A673 (cell line): ENCODE results near the gene SKI. TPM values are rescaled to one million over a fixed set of nuclear protein-coding genes. Genes with fewer than 3 reads are reported as not detected.
A peak's percentile ranks its signal among the peaks of the same experiment; 100 is the strongest.

Experiments used
- BruUV-seq: library from RNA; stranded (reverse); fragments of 400-500 nt; replicated peaks from 2 replicates; lab custom pipeline; 2021; lab: Mats Ljungman, UMichigan
- CTCF ChIA-PET: fragments of 300-600 bp; sonication (Branson Sonifier 250); formaldehyde crosslinking; loops from one replicate; lab custom pipeline; 2022; ENCODE audit warnings: antibody characterized with exemption; lab: Charles Lee
- POLR2A ChIA-PET: fragments of 300-600 bp; sonication (Branson Sonifier 250); formaldehyde crosslinking; loops from one replicate; lab custom pipeline; 2022; ENCODE audit warnings: antibody characterized with exemption; ENCODE audit not compliant: low non-redundant PET; lab: Charles Lee
- DNase-seq: peaks from one replicate; pipeline ENCODE4 v3.0.0-alpha.2; 2015; ENCODE audit warnings: low spot score
- H3K27ac ChIP-seq: fragments of 200-600 bp; sonication (generic); 2 replicates; pipeline ENCODE4 v1.5.1; 2016; ENCODE audit warnings: mixed run types, low read depth, mild to moderate bottlenecking, mixed read lengths, antibody characterized with exemption, low read length; ENCODE audit not compliant: poor library complexity, severe bottlenecking
- H3K27me3 ChIP-seq: fragments of 200-600 bp; sonication (generic); replicated peaks from 2 replicates; pipeline ENCODE4 v1.6.1; 2017; ENCODE audit warnings: mixed run types, low read depth, mild to moderate bottlenecking, mixed read lengths, antibody characterized with exemption, low read length; ENCODE audit not compliant: insufficient read depth, poor library complexity
- H3K36me3 ChIP-seq: fragments of 200-600 bp; sonication (generic); 2 replicates; pipeline ENCODE4 v1.6.1; 2016; ENCODE audit warnings: mixed run types, mild to moderate bottlenecking, mixed read lengths, antibody characterized with exemption, low read length; ENCODE audit not compliant: insufficient read depth, poor library complexity, severe bottlenecking
- H3K4me1 ChIP-seq: fragments of 200-600 bp; sonication (generic); 2 replicates; pipeline ENCODE4 v1.6.1; 2017; ENCODE audit warnings: mixed run types, mild to moderate bottlenecking, mixed read lengths, antibody characterized with exemption, low read length; ENCODE audit not compliant: insufficient read depth, poor library complexity, severe bottlenecking
- H3K4me3 ChIP-seq: fragments of 200-600 bp; sonication (generic); 2 replicates; pipeline ENCODE4 v1.5.1; 2016; ENCODE audit warnings: low read depth, mixed run types, mild to moderate bottlenecking, mixed read lengths, low read length; ENCODE audit not compliant: poor library complexity, severe bottlenecking
- H3K9me3 ChIP-seq: fragments of 200-600 bp; sonication (generic); 2 replicates; pipeline ENCODE4 v1.6.1; 2016; ENCODE audit warnings: mixed run types, low read depth, mild to moderate bottlenecking, mixed read lengths, antibody characterized with exemption, low read length; ENCODE audit not compliant: poor library complexity, severe bottlenecking
- CTCF ChIP-seq: fragments of 300-800, 200-600 bp; sonication (generic); conservative IDR thresholded peaks from 2 replicates; pipeline ENCODE4 v1.5.1; 2017; ENCODE audit warnings: low read depth, mild to moderate bottlenecking, antibody characterized with exemption, low read length, moderate library complexity, mixed read lengths
- EZH2 ChIP-seq: fragments of 200-600 bp; sonication (generic); IDR thresholded peaks from 2 replicates; pipeline ENCODE4 v1.6.1; 2017; ENCODE audit warnings: borderline replicate concordance, low read depth, mild to moderate bottlenecking, mixed read lengths, antibody characterized with exemption, low read length; ENCODE audit not compliant: poor library complexity, severe bottlenecking
- intact Hi-C: fragments of 100-400 bp; cut with micrococcal nuclease; formaldehyde crosslinking; loops from one replicate; pipeline ENCODE4 v1.10.0; 2022; ENCODE audit not compliant: unreplicated experiment
- total RNA-seq: library from RNA; stranded (reverse); gene quantifications from 2 replicates; pipeline ENCODE4 v1.2.3, GENCODE V29; 2021

The SKI gene
- total RNA-seq, 1 experiment from 2014 or later = 88.1 TPM

- BruUV-seq = no TSS peak
- intact Hi-C loops = loop anchor here (10.0 kb wide), 1 partner anchor 124 kb away; no protein-coding TSS in a partner anchor
- no peak for TF ChIP-seq EZH2
- no peak for TF ChIP-seq CTCF
- Histone ChIP-seq H3K36me3 (peaks cover 4% of the 10 kb centered on the region), H3K27me3 (no peaks in the 10 kb centered on the region), H3K27ac (peak overlapping the region; percentile 87), H3K4me1 (peaks cover 40% of the 10 kb centered on the region), H3K4me3 (peak overlapping the region; percentile 52), H3K9me3 (no peaks in the 10 kb centered on the region)
- POLR2A ChIA-PET = no interaction called here
- no peak for DNase-seq
- CTCF ChIA-PET = interaction anchor here (1.0 kb wide), 1 partner anchor 16 kb away, joined by 4 read pairs; no protein-coding TSS in a partner anchor
These were observed 37.6 kb upstream of the SKI start for GRCh38 chr1:2190491-2190976.

- POLR2A ChIA-PET = interaction anchor here (0.6 to 0.9 kb wide), 2 partner anchors 21 to 984 kb away, joined by 5 to 17 read pairs; no protein-coding TSS in a partner anchor
- Histone ChIP-seq H3K27me3 (no peaks in the 10 kb centered on the region), H3K27ac (peak overlapping the region; percentile 80), H3K4me3 (peak overlapping the region; percentile 65), H3K9me3 (no peaks in the 10 kb centered on the region), H3K36me3 (no peaks in the 10 kb centered on the region), H3K4me1 (peaks cover 42% of the 10 kb centered on the region)
- CTCF ChIA-PET = interaction anchor here (0.7 to 1.1 kb wide), 3 partner anchors 18 to 189 kb away, joined by 3 read pairs; no protein-coding TSS in a partner anchor
- DNase-seq = peak; percentile 62
- intact Hi-C loops = loop anchor here (10.0 kb wide), 1 partner anchor 122 kb away; no protein-coding TSS in a partner anchor
- BruUV-seq = no TSS peak
- no peak for TF ChIP-seq CTCF
These were observed 35.8 kb upstream of the SKI start for GRCh38 chr1:2192031-2192995.

GRCh38 chr1:2193514-2194281, 34.4 kb upstream of the SKI start:
- CTCF ChIA-PET = interaction anchor here (0.7 to 3.1 kb wide), 2 partner anchors 188 to 586 kb away, joined by 6 to 70 read pairs; no protein-coding TSS in a partner anchor
- Histone ChIP-seq H3K27ac (peak overlapping the region; percentile 80), H3K9me3 (no peaks in the 10 kb centered on the region), H3K36me3 (no peaks in the 10 kb centered on the region), H3K27me3 (no peaks in the 10 kb centered on the region), H3K4me1 (peaks cover 45% of the 10 kb centered on the region), H3K4me3 (peak overlapping the region; percentile 65)
- DNase-seq = no peak
- POLR2A ChIA-PET = interaction anchor here (0.6 kb wide), 2 partner anchors 22 to 248 kb away, joined by 9 to 17 read pairs; no protein-coding TSS in a partner anchor
- intact Hi-C loops = loop anchor here (10.0 kb wide), 1 partner anchor 121 kb away; no protein-coding TSS in a partner anchor
- no TSS peak for BruUV-seq
- TF ChIP-seq CTCF (no peak), EZH2 (no peak)
